Astrocyte (in vitro differentiated cells and primary cell): ENCODE data around the gene GLA. TPM values are rescaled to one million over a fixed set of nuclear protein-coding genes. Genes with fewer than 3 reads are reported as not detected.

Experiments used
- DNase-seq: peaks from one replicate; pipeline ENCODE4 v3.0.0-alpha.2; 2010; ENCODE audit warnings: low read depth
- FAIRE-seq: peaks from 2 replicates; lab custom pipeline; 2011; peaks lifted over from hg19 to GRCh38; lab: Jason Lieb, UNC
- H2AFZ ChIP-seq: 2 replicates; pipeline ENCODE4 v1.6.0; 2012; ENCODE audit warnings: low read depth, low read length, inconsistent platforms
- H3K27ac ChIP-seq: 2 replicates; pipeline ENCODE4 v1.5.1; 2011; ENCODE audit warnings: low read depth, low read length, inconsistent platforms
- H3K27me3 ChIP-seq: 2 replicates; pipeline ENCODE4 v1.6.0; 2011; ENCODE audit warnings: low read length, inconsistent platforms; ENCODE audit not compliant: insufficient read depth
- H3K36me3 ChIP-seq: 2 replicates; pipeline ENCODE4 v1.5.1; 2011; ENCODE audit warnings: low read length, inconsistent platforms; ENCODE audit not compliant: insufficient read depth
- H3K4me1 ChIP-seq: 2 replicates; pipeline ENCODE4 v1.5.1; 2011; ENCODE audit warnings: low read length, inconsistent platforms; ENCODE audit not compliant: insufficient read depth
- H3K4me2 ChIP-seq: 2 replicates; pipeline ENCODE4 v1.6.0; 2012; ENCODE audit warnings: low read length, inconsistent platforms
- H3K4me3 ChIP-seq: 2 replicates; pipeline ENCODE4 v1.5.1; 2011; ENCODE audit warnings: low read depth, mild to moderate bottlenecking, low read length, inconsistent platforms; ENCODE audit not compliant: insufficient read depth
- H3K79me2 ChIP-seq: 2 replicates; pipeline ENCODE4 v1.6.0; 2012; ENCODE audit warnings: mild to moderate bottlenecking, low read length, inconsistent platforms; ENCODE audit not compliant: insufficient read depth
- H3K9ac ChIP-seq: 2 replicates; pipeline ENCODE4 v1.6.0; 2012; ENCODE audit warnings: mild to moderate bottlenecking, low read length, inconsistent platforms
- H3K9me3 ChIP-seq: 2 replicates; pipeline ENCODE4 v1.5.1; 2012; ENCODE audit warnings: low read depth, mild to moderate bottlenecking, low read length, inconsistent platforms; ENCODE audit not compliant: insufficient read depth
- H4K20me1 ChIP-seq: 2 replicates; pipeline ENCODE4 v1.6.0; 2012; ENCODE audit warnings: low read length, inconsistent platforms; ENCODE audit not compliant: insufficient read depth
- H3K27ac Mint-ChIP-seq: one replicate; pipeline ENCODE4 v1.8.0; 2021; ENCODE audit warnings: mild to moderate bottlenecking, mixed read lengths; ENCODE audit not compliant: unreplicated experiment
- H3K27me3 Mint-ChIP-seq: one replicate; pipeline ENCODE4 v1.8.0; 2021; ENCODE audit warnings: low read depth, mixed read lengths; ENCODE audit not compliant: unreplicated experiment
- H3K36me3 Mint-ChIP-seq: one replicate; pipeline ENCODE4 v1.8.0; 2021; ENCODE audit warnings: low read depth, mixed read lengths; ENCODE audit not compliant: unreplicated experiment
- H3K4me1 Mint-ChIP-seq: one replicate; pipeline ENCODE4 v1.8.0; 2021; ENCODE audit warnings: low read depth, mixed read lengths; ENCODE audit not compliant: unreplicated experiment
- H3K4me3 Mint-ChIP-seq: one replicate; pipeline ENCODE4 v1.8.0; 2021; ENCODE audit warnings: mild to moderate bottlenecking, moderate library complexity, mixed read lengths; ENCODE audit not compliant: unreplicated experiment
- H3K9me3 Mint-ChIP-seq: one replicate; pipeline ENCODE4 v1.8.0; 2021; ENCODE audit warnings: mild to moderate bottlenecking, mixed read lengths; ENCODE audit not compliant: unreplicated experiment
- CTCF ChIP-seq: IDR thresholded peaks from 2 replicates; pipeline ENCODE4 v1.5.1; 2011; ENCODE audit warnings: low read depth, mild to moderate bottlenecking, inconsistent platforms, low read length, moderate library complexity; ENCODE audit not compliant: insufficient read depth
- EZH2 ChIP-seq: IDR thresholded peaks from 2 replicates; pipeline ENCODE4 v1.6.1; 2012; ENCODE audit warnings: mild to moderate bottlenecking, low read length, inconsistent platforms; ENCODE audit not compliant: insufficient read depth
- total RNA-seq: library from RNA; stranded (reverse); gene quantifications from 2 replicates; pipeline ENCODE4 v1.2.1, GENCODE V29; 2021

GLA gene
- total RNA-seq, 1 donor from 2014 or later = 51.9 TPM

- Histone ChIP-seq H4K20me1 (peaks cover 14% of the 10 kb centered on the region), H2AFZ (no peak overlapping the region), H3K4me2 (no peak overlapping the region), H3K27me3 (no peaks in the 10 kb centered on the region), H3K4me1 (no peaks in the 10 kb centered on the region), H3K9me3 (no peaks in the 10 kb centered on the region), H3K9ac (no peak overlapping the region), H3K4me3 (no peak overlapping the region), H3K79me2 (peaks cover 7% of the 10 kb centered on the region), H3K27ac (no peak overlapping the region), H3K36me3 (peaks cover 11% of the 10 kb centered on the region)
- no peak for TF ChIP-seq CTCF
- TF ChIP-seq EZH2 = no peak
- Mint-ChIP-seq H3K4me3 (no peak overlapping the region), H3K4me1 (peaks cover 4% of the 10 kb centered on the region), H3K27ac (no peak overlapping the region), H3K9me3 (no peaks in the 10 kb centered on the region), H3K27me3 (no peaks in the 10 kb centered on the region), H3K36me3 (no peaks in the 10 kb centered on the region)
- peak; percentile 6 for DNase-seq
- FAIRE-seq = no peak
Observed at GRCh38 chrX:101397779-101398178, 9.9 kb downstream of the GLA start.

GRCh38 chrX:101395789-101396188, 11.9 kb downstream of the GLA start:
- Mint-ChIP-seq H3K36me3 (peaks cover 3% of the 10 kb centered on the region), H3K4me3 (no peak overlapping the region), H3K4me1 (peaks cover 4% of the 10 kb centered on the region), H3K27ac (no peak overlapping the region), H3K27me3 (no peaks in the 10 kb centered on the region), H3K9me3 (no peaks in the 10 kb centered on the region)
- H3K36me3 ChIP-seq = peaks cover 18% of the 10 kb centered on the region
- no peaks in the 10 kb centered on the region for H3K27me3 ChIP-seq
- no peak overlapping the region for H2AFZ ChIP-seq
- no peak for DNase-seq
- no peaks in the 10 kb centered on the region for H3K9me3 ChIP-seq
- no peak overlapping the region for H3K9ac ChIP-seq
- H3K4me1 ChIP-seq = peaks cover 8% of the 10 kb centered on the region
- H3K27ac ChIP-seq = no peak overlapping the region
- H3K79me2 ChIP-seq = peaks cover 26% of the 10 kb centered on the region
- H3K4me3 ChIP-seq = no peak overlapping the region
- no peak overlapping the region for H3K4me2 ChIP-seq
- peak; percentile 69 for FAIRE-seq
- peaks cover 23% of the 10 kb centered on the region for H4K20me1 ChIP-seq
- TF ChIP-seq EZH2 (no peak), CTCF (no peak)

GRCh38 chrX:101394372-101394771, 13.4 kb downstream of the GLA start:
- H2AFZ ChIP-seq = no peak overlapping the region
- H3K27ac ChIP-seq = no peak overlapping the region
- DNase-seq = no peak
- peaks cover 4% of the 10 kb centered on the region for H3K4me1 Mint-ChIP-seq
- H3K79me2 ChIP-seq = peaks cover 26% of the 10 kb centered on the region
- no peak overlapping the region for H3K27ac Mint-ChIP-seq
- no peaks in the 10 kb centered on the region for H3K9me3 Mint-ChIP-seq
- no peak overlapping the region for H3K4me3 ChIP-seq
- H3K36me3 ChIP-seq = peaks cover 15% of the 10 kb centered on the region
- H3K27me3 Mint-ChIP-seq = no peaks in the 10 kb centered on the region
- TF ChIP-seq EZH2 (no peak), CTCF (no peak)
- H4K20me1 ChIP-seq = peaks cover 23% of the 10 kb centered on the region
- no peaks in the 10 kb centered on the region for H3K9me3 ChIP-seq
- H3K9ac ChIP-seq = no peak overlapping the region
- H3K4me3 Mint-ChIP-seq = no peak overlapping the region
- peaks cover 8% of the 10 kb centered on the region for H3K4me1 ChIP-seq
- no peak overlapping the region for H3K4me2 ChIP-seq
- H3K36me3 Mint-ChIP-seq = peaks cover 3% of the 10 kb centered on the region
- H3K27me3 ChIP-seq = no peaks in the 10 kb centered on the region
- FAIRE-seq = no peak
